SK-N-SH (cell line): ENCODE results near the gene ROPN1L. TPM values are rescaled to one million over a fixed set of nuclear protein-coding genes. Genes with fewer than 3 reads are reported as not detected.

ENCODE experiments used
- CTCF ChIA-PET: fragments of 300-600, 350-600 bp; formaldehyde crosslinking; extraction: SDS; loops from one replicate; lab custom pipeline; 2021; lab: Yijun Ruan, JAX
- POLR2A ChIA-PET: fragments of 350-600 bp; sonication (Branson Sonifier 250); formaldehyde crosslinking; extraction: SDS; loops from one replicate; lab custom pipeline; 2020; ENCODE audit warnings: antibody characterized with exemption, inconsistent platforms; lab: Yijun Ruan, JAX
- DNase-seq: peaks from one replicate; pipeline ENCODE4 v3.0.0; 2012
- H2AFZ ChIP-seq: fragments of 200-600 bp; sonication (generic); 2 replicates; pipeline ENCODE4 v1.8.1; 2016; ENCODE audit warnings: antibody characterized with exemption, mild to moderate bottlenecking, low read depth
- H3F3A ChIP-seq: fragments of 200-600 bp; sonication (generic); replicated peaks from 2 replicates; pipeline ENCODE3; 2016; ENCODE audit warnings: antibody characterized with exemption, mild to moderate bottlenecking; ENCODE audit not compliant: insufficient read depth
- H3K27ac ChIP-seq, 2 experiments: fragments of 200-500 bp in 1 of 2; fragments of 200-600 bp in 1 of 2; sonication (Bioruptor generic) in 1 of 2; sonication (generic), shearing (Covaris generic) in 1 of 2; 2 replicates each; pipeline versions ENCODE4 v1.5.1 to v1.6.1; 2014 to 2016; ENCODE audit warnings: low read depth in 2 of 2, inconsistent platforms in 1 of 2, low read length in 1 of 2, mild to moderate bottlenecking in 1 of 2, mixed read lengths in 1 of 2
- H3K27me3 ChIP-seq: fragments of 200-600 bp; sonication (generic), shearing (Covaris generic); 2 replicates; pipeline ENCODE4 v1.6.1; 2016; ENCODE audit warnings: mixed run types; ENCODE audit not compliant: insufficient read depth
- H3K36me3 ChIP-seq, 2 experiments: fragments of 200-500 bp in 1 of 2; fragments of 200-600 bp in 1 of 2; sonication (Bioruptor generic) in 1 of 2; sonication (generic) in 1 of 2; replicated peaks in 1 of 2; 2 replicates each; pipeline versions ENCODE3 to v1.5.1; 2014 to 2016; ENCODE audit warnings: low read length in 1 of 2, mild to moderate bottlenecking in 1 of 2; ENCODE audit not compliant: insufficient read depth in 2 of 2, control insufficient read depth in 1 of 2
- H3K4me1 ChIP-seq, 2 experiments: fragments of 200-500 bp in 1 of 2; fragments of 200-600 bp in 1 of 2; sonication (Bioruptor generic) in 1 of 2; sonication (generic), shearing (Covaris generic) in 1 of 2; 2 replicates each; pipeline versions ENCODE4 v1.5.1 to v1.6.1; 2014 to 2016; ENCODE audit warnings: low read depth in 1 of 2, low read length in 1 of 2, mixed run types in 1 of 2; ENCODE audit not compliant: insufficient read depth in 2 of 2, control insufficient read depth in 1 of 2
- H3K4me2 ChIP-seq: fragments of 200-600 bp; sonication (generic), shearing (Covaris generic); 2 replicates; pipeline ENCODE4 v1.6.1; 2017; ENCODE audit warnings: mixed run types
- H3K4me3 ChIP-seq, 2 experiments: fragments of 200-500 bp in 1 of 2; fragments of 200-600 bp in 1 of 2; sonication (Bioruptor generic) in 1 of 2; sonication (generic), shearing (Covaris generic) in 1 of 2; 2 replicates each; pipeline versions ENCODE4 v1.5.1 to v1.8.1; 2014 to 2016; ENCODE audit warnings: low read depth in 2 of 2, inconsistent platforms in 1 of 2, low read length in 1 of 2, mild to moderate bottlenecking in 1 of 2, mixed read lengths in 1 of 2, moderate library complexity in 1 of 2
- H3K79me2 ChIP-seq: fragments of 200-600 bp; sonication (generic); 2 replicates; pipeline ENCODE4 v1.8.1; 2017; ENCODE audit warnings: mild to moderate bottlenecking; ENCODE audit not compliant: insufficient read depth
- H3K9ac ChIP-seq: fragments of 200-600 bp; sonication (generic); 2 replicates; pipeline ENCODE4 v1.6.1; 2017; ENCODE audit warnings: mixed run types
- H3K9me2 ChIP-seq: fragments of 200-600 bp; sonication (generic); 2 replicates; pipeline ENCODE4 v1.6.1; 2017; ENCODE audit warnings: mixed run types
- H3K9me3 ChIP-seq: fragments of 200-600 bp; sonication (generic); 2 replicates; pipeline ENCODE4 v1.6.1; 2017; ENCODE audit warnings: mixed run types, mild to moderate bottlenecking, moderate library complexity
- H4K20me1 ChIP-seq: fragments of 200-600 bp; sonication (generic); 2 replicates; pipeline ENCODE4 v1.6.1; 2017; ENCODE audit warnings: mild to moderate bottlenecking, mixed run types; ENCODE audit not compliant: insufficient read depth
- CHD2 ChIP-seq: fragments of 150-350 bp; IDR thresholded peaks from 2 replicates; pipeline ENCODE4 v1.6.1; 2018; ENCODE audit warnings: low read length; ENCODE audit not compliant: partially characterized antibody
- EP300 ChIP-seq, 2 experiments: IDR thresholded peaks; 2 replicates each; pipeline versions ENCODE4 v1.4.0 to v1.6.1; 2012; ENCODE audit warnings: borderline replicate concordance in 1 of 2, low read depth in 1 of 2, low read length in 1 of 2
- FOXJ3 ChIP-seq: sonication (generic); formaldehyde crosslinking; IDR thresholded peaks from 2 replicates; pipeline ENCODE4 v1.5.1; 2020; ENCODE audit warnings: mild to moderate bottlenecking, missing genetic modification reagents
- GATA2 ChIP-seq: sonication (generic); formaldehyde crosslinking; IDR thresholded peaks from 2 replicates; pipeline ENCODE4 v1.5.0; 2020; ENCODE audit warnings: mild to moderate bottlenecking, missing genetic modification reagents
- NFIC ChIP-seq: IDR thresholded peaks from 2 replicates; pipeline ENCODE4 v1.4.0; 2012; ENCODE audit warnings: borderline replicate concordance
- POLR2AphosphoS5 ChIP-seq: IDR thresholded peaks from 2 replicates; pipeline ENCODE4 v1.6.1; 2012; ENCODE audit warnings: low read depth, low read length
- RAD21 ChIP-seq: IDR thresholded peaks from 2 replicates; pipeline ENCODE4 v1.6.1; 2012; ENCODE audit warnings: mild to moderate bottlenecking, low read length
- RCOR1 ChIP-seq: fragments of 150-350 bp; IDR thresholded peaks from 2 replicates; pipeline ENCODE4 v1.6.1; 2017; ENCODE audit warnings: antibody characterized with exemption, low read length
- RXRA ChIP-seq: IDR thresholded peaks from 2 replicates; pipeline ENCODE4 v1.4.0; 2012; ENCODE audit warnings: low read depth, mild to moderate bottlenecking, borderline replicate concordance
- SMC3 ChIP-seq: IDR thresholded peaks from 2 replicates; pipeline ENCODE4 v1.6.1; 2012; ENCODE audit warnings: low read depth, low read length, improper control_type of control experiment
- TCF12 ChIP-seq: IDR thresholded peaks from 2 replicates; pipeline ENCODE4 v1.4.0; 2012
- TEAD4 ChIP-seq: IDR thresholded peaks from 2 replicates; pipeline ENCODE4 v1.4.0; 2012; ENCODE audit warnings: mild to moderate bottlenecking, borderline replicate concordance; ENCODE audit not compliant: insufficient read depth
- WGBS: methylation state at CpG from one replicate; pipeline ENCODE4 v1.1.6; 2017; ENCODE audit warnings: low lambda C conversion rate; 5-methylcytosine and 5-hydroxymethylcytosine counted together
- polyA plus RNA-seq, 3 experiments: library from polyadenylated mRNA; depleted of rRNA; stranded (reverse); fragments of >200 nt; gene quantifications; 2 replicates each; pipeline ENCODE4 v1.2.3, GENCODE V29; 2012
- TF ChIP-seq, protein P1 (sequence below): IDR thresholded peaks from 2 replicates; pipeline ENCODE4 v1.4.0; 2012; ENCODE audit warnings: low read depth
- TF ChIP-seq, protein P2 (sequence below): IDR thresholded peaks from 2 replicates; pipeline ENCODE4 v1.4.0; 2012; ENCODE audit warnings: low read depth, borderline replicate concordance
- TF ChIP-seq, protein P3 (sequence below): fragments of 200-600 bp; sonication (generic); IDR thresholded peaks from 2 replicates; pipeline ENCODE4 v1.6.1; 2017; ENCODE audit warnings: antibody characterized with exemption, mild to moderate bottlenecking, moderate library complexity

Gene ROPN1L
- polyA plus RNA-seq, 1 of the 3 experiments (the other 2 are of a cell fraction) = 0.31 TPM

DNA sequence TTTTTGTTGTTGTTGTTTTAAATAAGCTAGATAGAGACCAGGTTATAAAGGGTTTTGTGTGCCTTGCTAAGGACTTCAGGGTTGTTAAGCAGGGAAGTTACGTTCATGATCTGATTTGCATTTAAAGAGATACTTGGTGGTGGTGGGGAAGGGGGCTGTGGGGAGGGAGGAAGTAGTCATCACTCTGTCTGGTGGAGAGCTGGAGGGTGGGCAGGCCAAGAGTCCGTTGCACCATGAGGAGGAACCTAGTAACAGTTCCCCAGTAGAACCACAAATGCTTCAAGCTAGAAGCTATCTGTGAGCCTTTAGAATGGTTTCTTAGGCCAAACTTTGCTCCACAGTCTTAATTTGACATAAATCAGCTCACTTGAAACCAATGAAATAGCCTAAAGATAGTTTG is 18.7 kb upstream of the ROPN1L start (continued):
- TF ChIP-seq, protein P1, sequence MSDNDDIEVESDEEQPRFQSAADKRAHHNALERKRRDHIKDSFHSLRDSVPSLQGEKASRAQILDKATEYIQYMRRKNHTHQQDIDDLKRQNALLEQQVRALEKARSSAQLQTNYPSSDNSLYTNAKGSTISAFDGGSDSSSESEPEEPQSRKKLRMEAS = no peak
- TF ChIP-seq, protein P2, sequence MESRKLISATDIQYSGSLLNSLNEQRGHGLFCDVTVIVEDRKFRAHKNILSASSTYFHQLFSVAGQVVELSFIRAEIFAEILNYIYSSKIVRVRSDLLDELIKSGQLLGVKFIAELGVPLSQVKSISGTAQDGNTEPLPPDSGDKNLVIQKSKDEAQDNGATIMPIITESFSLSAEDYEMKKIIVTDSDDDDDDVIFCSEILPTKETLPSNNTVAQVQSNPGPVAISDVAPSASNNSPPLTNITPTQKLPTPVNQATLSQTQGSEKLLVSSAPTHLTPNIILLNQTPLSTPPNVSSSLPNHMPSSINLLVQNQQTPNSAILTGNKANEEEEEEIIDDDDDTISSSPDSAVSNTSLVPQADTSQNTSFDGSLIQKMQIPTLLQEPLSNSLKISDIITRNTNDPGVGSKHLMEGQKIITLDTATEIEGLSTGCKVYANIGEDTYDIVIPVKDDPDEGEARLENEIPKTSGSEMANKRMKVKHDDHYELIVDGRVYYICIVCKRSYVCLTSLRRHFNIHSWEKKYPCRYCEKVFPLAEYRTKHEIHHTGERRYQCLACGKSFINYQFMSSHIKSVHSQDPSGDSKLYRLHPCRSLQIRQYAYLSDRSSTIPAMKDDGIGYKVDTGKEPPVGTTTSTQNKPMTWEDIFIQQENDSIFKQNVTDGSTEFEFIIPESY = no peak
- TF ChIP-seq TEAD4 (no peak), FOXJ3 (CRISPR knock-in tag) (no peak), RXRA (no peak), GATA2 (CRISPR knock-in tag) (no peak), CHD2 (no peak)
- TF ChIP-seq, protein P3, sequence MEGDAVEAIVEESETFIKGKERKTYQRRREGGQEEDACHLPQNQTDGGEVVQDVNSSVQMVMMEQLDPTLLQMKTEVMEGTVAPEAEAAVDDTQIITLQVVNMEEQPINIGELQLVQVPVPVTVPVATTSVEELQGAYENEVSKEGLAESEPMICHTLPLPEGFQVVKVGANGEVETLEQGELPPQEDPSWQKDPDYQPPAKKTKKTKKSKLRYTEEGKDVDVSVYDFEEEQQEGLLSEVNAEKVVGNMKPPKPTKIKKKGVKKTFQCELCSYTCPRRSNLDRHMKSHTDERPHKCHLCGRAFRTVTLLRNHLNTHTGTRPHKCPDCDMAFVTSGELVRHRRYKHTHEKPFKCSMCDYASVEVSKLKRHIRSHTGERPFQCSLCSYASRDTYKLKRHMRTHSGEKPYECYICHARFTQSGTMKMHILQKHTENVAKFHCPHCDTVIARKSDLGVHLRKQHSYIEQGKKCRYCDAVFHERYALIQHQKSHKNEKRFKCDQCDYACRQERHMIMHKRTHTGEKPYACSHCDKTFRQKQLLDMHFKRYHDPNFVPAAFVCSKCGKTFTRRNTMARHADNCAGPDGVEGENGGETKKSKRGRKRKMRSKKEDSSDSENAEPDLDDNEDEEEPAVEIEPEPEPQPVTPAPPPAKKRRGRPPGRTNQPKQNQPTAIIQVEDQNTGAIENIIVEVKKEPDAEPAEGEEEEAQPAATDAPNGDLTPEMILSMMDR = no peak

DNA sequence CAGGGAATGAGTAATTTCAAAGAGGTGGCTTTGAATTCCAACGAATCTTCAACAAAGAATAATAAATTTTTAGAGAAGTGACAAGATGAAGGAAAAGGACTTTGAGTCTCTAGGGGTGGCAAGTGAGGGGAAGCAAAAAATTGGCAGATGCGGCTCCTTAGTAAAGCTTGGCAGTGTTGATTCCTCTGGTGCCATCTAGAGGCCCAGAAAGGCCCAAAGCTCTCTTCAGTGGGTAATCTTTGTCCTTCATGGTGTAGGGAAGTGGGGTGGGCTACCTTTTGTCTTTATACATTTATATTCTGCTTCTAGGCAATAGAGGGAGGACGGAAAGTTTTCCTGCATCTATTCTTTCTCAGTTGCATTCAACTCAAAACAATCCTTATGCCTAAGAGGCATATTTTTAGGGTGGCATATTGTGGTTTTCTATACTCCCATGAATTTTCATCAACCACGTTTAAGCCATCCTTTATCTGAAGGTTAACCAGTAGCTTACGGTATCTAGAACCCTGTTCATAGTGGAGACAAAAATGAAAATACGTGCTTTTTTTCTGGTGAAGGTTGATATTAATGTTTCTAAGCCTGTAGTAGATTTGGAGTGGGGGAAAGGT is 17.5 kb upstream of the ROPN1L start:
- H2AFZ ChIP-seq = no peak overlapping the region
- no peaks in the 10 kb centered on the region; the same call in 1 of the 2 replicates for H3K79me2 ChIP-seq
- no peaks in the 10 kb centered on the region for H3F3A ChIP-seq
- no peaks in the 10 kb centered on the region for H3K9me3 ChIP-seq
- no peak overlapping the region for H3K9ac ChIP-seq
- no peaks in the 10 kb centered on the region for H3K9me2 ChIP-seq
- WGBS = 73% methylated on average over 6 of the region's 6 CpGs
- no peak overlapping the region for H3K4me3 ChIP-seq
- no peak for TF ChIP-seq RCOR1
- no peak for TF ChIP-seq NFIC
- TF ChIP-seq, protein P3 = peak; percentile 70
- TF ChIP-seq TCF12 = no peak
- peak; percentile 42 for TF ChIP-seq SMC3
- peak; percentile 75 for TF ChIP-seq RAD21
- TF ChIP-seq POLR2AphosphoS5 = no peak
- no peak for TF ChIP-seq EP300 (IDR thresholded peaks at IDR 0.05; ENCODE audit: borderline replicate concordance in 1 of 2, low read depth in 1 of 2, low read length in 1 of 2)
- TF ChIP-seq, all 33 proteins: peak for 3
- Histone ChIP-seq H3K4me2 (no peak overlapping the region), H3K27ac (no peak overlapping the region; a peak in 1 of 4 replicates), H3K4me1 (peaks cover 14 to 23% of the 10 kb centered on the region in 2 experiments; a peak in 3 of 4 replicates), H4K20me1 (no peaks in the 10 kb centered on the region), H3K27me3 (no peaks in the 10 kb centered on the region), H3K36me3 (peaks cover 76 to 93% of the 10 kb centered on the region in 2 experiments)
- ChIA-PET POLR2A (interaction anchor here (1.0 kb wide), 1 partner anchor 18 kb away, joined by 3 read pairs; no protein-coding TSS in a partner anchor), CTCF (interaction anchor here (0.6 to 6.0 kb wide), 25 partner anchors 8 to 211 kb away, joined by 3 to 51 read pairs (median 5); partner anchors contain the start of genes MARCHF6 and ROPN1L)
- DNase-seq = peak; percentile 43
